SK-N-DZ (cell line): Measurements from ENCODE around the gene RASAL1. TPM values are rescaled to one million over a fixed set of nuclear protein-coding genes. Genes with fewer than 3 reads are reported as not detected.

Experiments
- DNase-seq: peaks from one replicate; pipeline ENCODE4 v3.0.0-alpha.2; 2015; ENCODE audit warnings: low spot score
- polyA plus RNA-seq, 2 experiments: library from polyadenylated mRNA; depleted of rRNA; stranded (reverse); fragments of >200 nt; gene quantifications; 2 replicates each; pipeline ENCODE4 v1.2.3, GENCODE V29; 2014

Gene RASAL1
- polyA plus RNA-seq (2014; cell fraction: cytosol; rRNA removed) = not detected in 2 replicates
- polyA plus RNA-seq (2014; cell fraction: nucleus; rRNA removed) = 0.07 TPM in 1 of 2 replicates, not detected in the other

- DNase-seq = no peak
Observed at GRCh38 chr12:113135178-113136127, at the start of gene RASAL1. Gene RASAL1 (minus strand): TSS chr12:113135761. CDS start chr12:113135462, 299 bp downstream.

- DNase-seq = peak; percentile 86
Observed at GRCh38 chr12:113184900-113185179, 49.3 kb upstream of the RASAL1 start.

- no peak for DNase-seq
Observed at GRCh38 chr12:113184098-113184899, 48.7 kb upstream of the RASAL1 start.

GRCh38 chr12:113183030-113183589, 47.5 kb upstream of the RASAL1 start:
- no peak for DNase-seq

GRCh38 chr12:113181975-113182374, 46.4 kb upstream of the RASAL1 start:
- DNase-seq = no peak

- DNase-seq = no peak
Observed at GRCh38 chr12:113180333-113180732, 44.8 kb upstream of the RASAL1 start.

GRCh38 chr12:113179023-113179422, 43.5 kb upstream of the RASAL1 start:
- no peak for DNase-seq

- peak; percentile 56 for DNase-seq
Observed at GRCh38 chr12:113174461-113175384, 39.2 kb upstream of the RASAL1 start.

GRCh38 chr12:113173081-113173698, 37.6 kb upstream of the RASAL1 start:
- no peak for DNase-seq

GRCh38 chr12:113172185-113172584, 36.6 kb upstream of the RASAL1 start:
- no peak for DNase-seq

GRCh38 chr12:113171543-113171942, 36.0 kb upstream of the RASAL1 start:
- no peak for DNase-seq

GRCh38 chr12:113170926-113171325, 35.4 kb upstream of the RASAL1 start:
- no peak for DNase-seq

- DNase-seq = no peak
Observed at GRCh38 chr12:113170457-113170856, 34.9 kb upstream of the RASAL1 start.

- no peak for DNase-seq
Observed at GRCh38 chr12:113169697-113170096, 34.1 kb upstream of the RASAL1 start.

- DNase-seq = no peak
Observed at GRCh38 chr12:113167868-113168267, 32.3 kb upstream of the RASAL1 start.

- DNase-seq = no peak
Observed at GRCh38 chr12:113165521-113166450, 30.2 kb upstream of the RASAL1 start.

- DNase-seq = no peak
Observed at GRCh38 chr12:113164014-113164413, 28.5 kb upstream of the RASAL1 start.

- no peak for DNase-seq
Observed at GRCh38 chr12:113163030-113163360, 27.4 kb upstream of the RASAL1 start.
